Measurements from ENCODE around the gene BAHD1. TPM values are rescaled to one million over a fixed set of nuclear protein-coding genes. Genes with fewer than 3 reads are reported as not detected.

The BAHD1 gene
- total RNA-seq, 1 experiment from 2014 or later, result 40.6 TPM

GRCh38 chr15:40513609-40514008, 72.9 kb downstream of the BAHD1 start:
- H3K27ac ChIP-seq (ENCODE audit: low read length), result no peak overlapping the region
- in situ Hi-C loops (cut with HindIII; ENCODE audit: low pct_unique_long_range_greater_than_20kb, low sequenced_read_pairs), result no loop called here
- intact Hi-C loops (cut with micrococcal nuclease; ENCODE audit: unreplicated experiment), result no loop called here
- ChIA-PET CTCF (no interaction called here), POLR2A (no interaction called here)
- H3K36me3 ChIP-seq (ENCODE audit: control insufficient read depth, insufficient read depth, low read length), result no peaks in the 10 kb centered on the region
- ATAC-seq (no peak), DNase-seq (ENCODE audit: low read depth, low spot score) (no peak)
- no peak overlapping the region for H3K4me3 ChIP-seq (ENCODE audit: low read depth in 2 of 2, low read length in 2 of 2)
- no peaks in the 10 kb centered on the region for H3K9me3 ChIP-seq (ENCODE audit: control insufficient read depth, insufficient read depth, low read depth, low read length)
- BruUV-seq (replicated peaks), result no TSS peak
- no peaks in the 10 kb centered on the region for H3K27me3 ChIP-seq (ENCODE audit: control insufficient read depth, insufficient read depth, low read length)
- H3K4me1 ChIP-seq (ENCODE audit: control insufficient read depth, insufficient read depth, low read length), result peaks cover 9% of the 10 kb centered on the region; the same call in 1 of the 2 replicates
- TF ChIP-seq SIN3A (IDR thresholded peaks at IDR 0.05; ENCODE audit: borderline replicate concordance, insufficient read depth, low read depth, low read length) (no peak), REST (IDR thresholded peaks at IDR 0.05; ENCODE audit: insufficient read depth in 1 of 2, low read depth in 2 of 2, low read length in 1 of 2) (no peak), CTCF (IDR thresholded peaks at IDR 0.05) (no peak), TCF7L2 (IDR thresholded peaks at IDR 0.05; ENCODE audit: low read depth, low read length) (no peak), POLR2AphosphoS5 (IDR thresholded peaks at IDR 0.05; ENCODE audit: low read depth, low read length) (no peak)

GRCh38 chr15:40516322-40516721, 75.6 kb downstream of the BAHD1 start:
- POLR2A ChIA-PET, result no interaction called here
- CTCF ChIA-PET, result interaction anchor here (0.6 kb wide), 1 partner anchor 17 kb away, joined by 3 read pairs; no protein-coding TSS in a partner anchor
- H3K27me3 ChIP-seq (ENCODE audit: control insufficient read depth, insufficient read depth, low read length), result no peaks in the 10 kb centered on the region
- no peak overlapping the region for H3K27ac ChIP-seq (ENCODE audit: low read length)
- H3K4me1 ChIP-seq (ENCODE audit: control insufficient read depth, insufficient read depth, low read length), result 0 out of 2 replicates have a peak, but pooled peaks cover 2% of the 10 kb centered on the region
- in situ Hi-C loops (cut with HindIII; ENCODE audit: low pct_unique_long_range_greater_than_20kb, low sequenced_read_pairs), result no loop called here
- H3K4me3 ChIP-seq (ENCODE audit: low read depth in 2 of 2, low read length in 2 of 2), result no peak overlapping the region
- DNase-seq (ENCODE audit: low read depth, low spot score), result no peak
- no TSS peak for BruUV-seq (replicated peaks)
- intact Hi-C loops (cut with micrococcal nuclease; ENCODE audit: unreplicated experiment), result no loop called here
- H3K36me3 ChIP-seq (ENCODE audit: control insufficient read depth, insufficient read depth, low read length), result no peaks in the 10 kb centered on the region
- no peaks in the 10 kb centered on the region for H3K9me3 ChIP-seq (ENCODE audit: control insufficient read depth, insufficient read depth, low read depth, low read length)
- ATAC-seq, result no peak
- TF ChIP-seq CTCF (IDR thresholded peaks at IDR 0.05) (no peak), POLR2AphosphoS5 (IDR thresholded peaks at IDR 0.05; ENCODE audit: low read depth, low read length) (no peak), TCF7L2 (IDR thresholded peaks at IDR 0.05; ENCODE audit: low read depth, low read length) (no peak), SIN3A (IDR thresholded peaks at IDR 0.05; ENCODE audit: borderline replicate concordance, insufficient read depth, low read depth, low read length) (no peak)

Other genes with a start within 250 kb of the BAHD1 start
- 6.3 TPM for gene PAK6, start 201.9 kb upstream of the BAHD1 start, total RNA-seq (2021; ENCODE audit: unreplicated experiment)
- gene ANKRD63, start 157.9 kb upstream of the BAHD1 start, total RNA-seq (2021; ENCODE audit: unreplicated experiment), result 0.72 TPM
- gene PLCB2, start 133.0 kb upstream of the BAHD1 start, total RNA-seq (2021; ENCODE audit: unreplicated experiment), result 1.7 TPM
- gene INAFM2, start 117.3 kb upstream of the BAHD1 start, total RNA-seq (2021; ENCODE audit: unreplicated experiment), result 10.4 TPM
- gene CCDC9B, start 100.0 kb upstream of the BAHD1 start, total RNA-seq (2021; ENCODE audit: unreplicated experiment), result 55.9 TPM
- gene PHGR1, start 89.9 kb upstream of the BAHD1 start, total RNA-seq (2021; ENCODE audit: unreplicated experiment), result not detected
- gene DISP2, start 82.7 kb upstream of the BAHD1 start, total RNA-seq (2021; ENCODE audit: unreplicated experiment), result 10.0 TPM
- 74.6 TPM for gene KNSTRN, start 58.2 kb upstream of the BAHD1 start, total RNA-seq (2021; ENCODE audit: unreplicated experiment)
- gene IVD, start 35.2 kb upstream of the BAHD1 start, total RNA-seq (2021; ENCODE audit: unreplicated experiment), result 74.6 TPM
- 42.4 TPM for gene CHST14, start 30.0 kb downstream of the BAHD1 start, total RNA-seq (2021; ENCODE audit: unreplicated experiment)
- 29.8 TPM for gene CCDC32, start 124.1 kb downstream of the BAHD1 start, total RNA-seq (2021; ENCODE audit: unreplicated experiment)
- 17.5 TPM for gene RPUSD2, start 128.3 kb downstream of the BAHD1 start, total RNA-seq (2021; ENCODE audit: unreplicated experiment)
- gene KNL1, start 153.3 kb downstream of the BAHD1 start, total RNA-seq (2021; ENCODE audit: unreplicated experiment), result 28.9 TPM

All from Panc1 (cell line).